ENCODE data around the gene OOSP3.

DNA sequence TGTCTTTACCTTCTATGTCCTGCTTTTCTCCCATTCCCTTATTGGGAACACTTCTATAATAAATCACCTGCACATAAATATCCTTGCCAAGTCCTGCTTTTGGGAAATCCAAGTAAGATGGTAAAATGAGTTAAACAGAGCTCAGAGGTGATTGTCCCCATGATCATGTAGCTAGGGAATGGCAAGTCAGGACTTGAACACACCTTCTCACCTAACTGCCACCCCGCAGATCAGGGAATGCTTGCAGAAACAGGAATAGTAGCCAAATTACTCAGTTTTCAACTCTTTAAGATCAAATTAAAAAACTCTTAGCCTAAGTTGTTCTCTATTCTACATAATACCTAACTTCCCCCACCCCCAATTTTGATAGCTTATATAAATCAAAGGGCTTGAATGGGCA lies 16.0 kb downstream of the OOSP3 start:
- TF ChIP-seq, protein P1, sequence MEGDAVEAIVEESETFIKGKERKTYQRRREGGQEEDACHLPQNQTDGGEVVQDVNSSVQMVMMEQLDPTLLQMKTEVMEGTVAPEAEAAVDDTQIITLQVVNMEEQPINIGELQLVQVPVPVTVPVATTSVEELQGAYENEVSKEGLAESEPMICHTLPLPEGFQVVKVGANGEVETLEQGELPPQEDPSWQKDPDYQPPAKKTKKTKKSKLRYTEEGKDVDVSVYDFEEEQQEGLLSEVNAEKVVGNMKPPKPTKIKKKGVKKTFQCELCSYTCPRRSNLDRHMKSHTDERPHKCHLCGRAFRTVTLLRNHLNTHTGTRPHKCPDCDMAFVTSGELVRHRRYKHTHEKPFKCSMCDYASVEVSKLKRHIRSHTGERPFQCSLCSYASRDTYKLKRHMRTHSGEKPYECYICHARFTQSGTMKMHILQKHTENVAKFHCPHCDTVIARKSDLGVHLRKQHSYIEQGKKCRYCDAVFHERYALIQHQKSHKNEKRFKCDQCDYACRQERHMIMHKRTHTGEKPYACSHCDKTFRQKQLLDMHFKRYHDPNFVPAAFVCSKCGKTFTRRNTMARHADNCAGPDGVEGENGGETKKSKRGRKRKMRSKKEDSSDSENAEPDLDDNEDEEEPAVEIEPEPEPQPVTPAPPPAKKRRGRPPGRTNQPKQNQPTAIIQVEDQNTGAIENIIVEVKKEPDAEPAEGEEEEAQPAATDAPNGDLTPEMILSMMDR (IDR thresholded peaks at IDR 0.05; ENCODE audit: low read length), result no peak
- TF ChIP-seq EZH2 (IDR thresholded peaks at IDR 0.05; ENCODE audit: borderline replicate concordance, low read length), result no peak

All from OCI-LY1 (cell line).